Activated T-helper 2 cell treated with anti-CD3 and anti-CD28 coated beads, Interferon-gamma antibody, Interleukin-2, Interleukin-4, amounts not matched to agents 10 μg/mL and 5 μg/mL and 100 μg/mL, durations not matched to agents 14 hours and 24 hours and 36 hours (primary cell): ENCODE data around the gene KCNK3. TPM values are rescaled to one million over a fixed set of nuclear protein-coding genes. Genes with fewer than 3 reads are reported as not detected.
A peak's percentile ranks its signal among the peaks of the same experiment; 100 is the strongest.
"Not testable (repeated sequence)": the region's sequence is repeated elsewhere in the genome, so short reads cannot be mapped to it uniquely, and the experiment has no call there.

Experiments
- DNase-seq: peaks from one replicate; pipeline ENCODE4 v3.0.0; 2021; ENCODE audit warnings: low spot score
- H3K27ac Mint-ChIP-seq: one replicate; pipeline ENCODE4 v1.8.0; 2021; ENCODE audit warnings: mixed read lengths
- H3K27me3 Mint-ChIP-seq: one replicate; pipeline ENCODE4 v1.8.0; 2021; ENCODE audit warnings: low read depth, mixed read lengths
- H3K36me3 Mint-ChIP-seq: one replicate; pipeline ENCODE4 v1.8.0; 2021; ENCODE audit warnings: low read depth, mixed read lengths
- H3K4me1 Mint-ChIP-seq: one replicate; pipeline ENCODE4 v1.8.0; 2021; ENCODE audit warnings: low read depth, mixed read lengths
- H3K4me3 Mint-ChIP-seq: one replicate; pipeline ENCODE4 v1.8.0; 2021; ENCODE audit warnings: low read depth, mild to moderate bottlenecking, moderate library complexity, mixed read lengths
- H3K9me3 Mint-ChIP-seq: one replicate; pipeline ENCODE4 v1.8.0; 2021; ENCODE audit warnings: mixed read lengths
- intact Hi-C: fragments of 100-400 bp; cut with micrococcal nuclease; formaldehyde crosslinking; loops from one replicate; pipeline ENCODE4 v1.15.1; 2023
- total RNA-seq: library from RNA; stranded (reverse); gene quantifications from 2 replicates; pipeline ENCODE4 v1.2.3, GENCODE V29; 2022

Gene KCNK3
- total RNA-seq, 1 donor from 2014 or later = not detected

- DNase-seq = no peak
- intact Hi-C loops = no loop called here
- H3K36me3 Mint-ChIP-seq = no peaks in the 10 kb centered on the region
- no peak overlapping the region for H3K27ac Mint-ChIP-seq
- no peaks in the 10 kb centered on the region for H3K27me3 Mint-ChIP-seq
- peaks cover 12% of the 10 kb centered on the region for H3K4me1 Mint-ChIP-seq
- no peaks in the 10 kb centered on the region for H3K9me3 Mint-ChIP-seq
- H3K4me3 Mint-ChIP-seq = no peak overlapping the region
These were observed 62.6 kb downstream of the KCNK3 start for GRCh38 chr2:26754972-26755670.

- Mint-ChIP-seq H3K9me3 (no peaks in the 10 kb centered on the region), H3K27ac (no peak overlapping the region), H3K4me1 (peaks cover 12% of the 10 kb centered on the region), H3K4me3 (no peak overlapping the region), H3K36me3 (no peaks in the 10 kb centered on the region), H3K27me3 (no peaks in the 10 kb centered on the region)
- intact Hi-C loops = no loop called here
- DNase-seq = no peak
These were observed 63.8 kb downstream of the KCNK3 start for GRCh38 chr2:26756337-26756736.

- H3K27me3 Mint-ChIP-seq = peaks cover 2% of the 10 kb centered on the region
- H3K27ac Mint-ChIP-seq = peak overlapping the region; percentile 12
- H3K4me3 Mint-ChIP-seq = no peak overlapping the region
- DNase-seq = no peak
- H3K4me1 Mint-ChIP-seq = peaks cover 12% of the 10 kb centered on the region
- H3K36me3 Mint-ChIP-seq = no peaks in the 10 kb centered on the region
- intact Hi-C loops = no loop called here
- no peaks in the 10 kb centered on the region for H3K9me3 Mint-ChIP-seq
These were observed 65.6 kb downstream of the KCNK3 start for GRCh38 chr2:26757873-26758789.

- Mint-ChIP-seq H3K36me3 (no peaks in the 10 kb centered on the region), H3K4me1 (peaks cover 14% of the 10 kb centered on the region), H3K4me3 (no peak overlapping the region), H3K27me3 (peaks cover 3% of the 10 kb centered on the region), H3K9me3 (no peaks in the 10 kb centered on the region), H3K27ac (no peak overlapping the region)
- intact Hi-C loops = no loop called here
- no peak for DNase-seq
These were observed 66.3 kb downstream of the KCNK3 start for GRCh38 chr2:26758790-26759321.

- intact Hi-C loops = no loop called here
- Mint-ChIP-seq H3K4me1 (peaks cover 16% of the 10 kb centered on the region), H3K4me3 (no peak overlapping the region), H3K27ac (no peak overlapping the region), H3K36me3 (peaks cover 3% of the 10 kb centered on the region), H3K27me3 (peaks cover 3% of the 10 kb centered on the region), H3K9me3 (no peaks in the 10 kb centered on the region)
- no peak for DNase-seq
These were observed 67.3 kb downstream of the KCNK3 start for GRCh38 chr2:26759845-26760244.

GRCh38 chr2:26760991-26761390 lies 68.5 kb downstream of the KCNK3 start:
- H3K9me3 Mint-ChIP-seq, DNase-seq, H3K36me3 Mint-ChIP-seq, H3K27ac Mint-ChIP-seq, H3K4me3 Mint-ChIP-seq, intact Hi-C loops, H3K27me3 Mint-ChIP-seq: not testable (repeated sequence)
- H3K4me1 Mint-ChIP-seq = peaks cover 26% of the 10 kb centered on the region

GRCh38 chr2:26763019-26763418 lies 70.5 kb downstream of the KCNK3 start:
- Mint-ChIP-seq H3K9me3 (no peaks in the 10 kb centered on the region), H3K4me3 (peak overlapping the region; percentile 90), H3K27me3 (peaks cover 3% of the 10 kb centered on the region), H3K36me3 (peaks cover 4% of the 10 kb centered on the region), H3K27ac (no peak overlapping the region), H3K4me1 (peaks cover 24% of the 10 kb centered on the region)
- intact Hi-C loops = no loop called here
- DNase-seq = no peak

GRCh38 chr2:26764078-26764887 lies 71.8 kb downstream of the KCNK3 start, which contains the start of gene SLC35F6:
TSS of gene SLC35F6 (plus strand) at chr2:26764284. CDS start at chr2:26764350, 66 bp downstream.
- Mint-ChIP-seq H3K36me3 (peaks cover 4% of the 10 kb centered on the region), H3K27ac (peak within 1 kb of the TSS; percentile 68), H3K9me3 (no peaks in the 10 kb centered on the region), H3K27me3 (peaks cover 3% of the 10 kb centered on the region), H3K4me1 (peaks cover 23% of the 10 kb centered on the region), H3K4me3 (peak within 1 kb of the TSS; percentile 90)
- intact Hi-C loops = loop anchor here (1.0 kb wide), 1 partner anchor 21 kb away; no protein-coding TSS in a partner anchor
- peak; percentile 77 for DNase-seq

GRCh38 chr2:26764906-26765305 lies 72.4 kb downstream of the KCNK3 start:
- H3K4me3 Mint-ChIP-seq = peak overlapping the region; percentile 90
- peaks cover 3% of the 10 kb centered on the region for H3K27me3 Mint-ChIP-seq
- H3K4me1 Mint-ChIP-seq = peaks cover 23% of the 10 kb centered on the region
- no peaks in the 10 kb centered on the region for H3K9me3 Mint-ChIP-seq
- intact Hi-C loops = loop anchor here (1.0 kb wide), 1 partner anchor 20 kb away; no protein-coding TSS in a partner anchor
- H3K36me3 Mint-ChIP-seq = peaks cover 4% of the 10 kb centered on the region
- peak overlapping the region; percentile 56 for H3K27ac Mint-ChIP-seq
- no peak for DNase-seq

GRCh38 chr2:26765475-26766200 lies 73.1 kb downstream of the KCNK3 start:
- peaks cover 3% of the 10 kb centered on the region for H3K27me3 Mint-ChIP-seq
- intact Hi-C loops = no loop called here
- no peaks in the 10 kb centered on the region for H3K9me3 Mint-ChIP-seq
- H3K4me3 Mint-ChIP-seq = peak overlapping the region; percentile 90
- H3K27ac Mint-ChIP-seq = no peak overlapping the region
- H3K36me3 Mint-ChIP-seq = peaks cover 4% of the 10 kb centered on the region
- peaks cover 23% of the 10 kb centered on the region for H3K4me1 Mint-ChIP-seq
- DNase-seq = no peak

GRCh38 chr2:26767129-26767528 lies 74.6 kb downstream of the KCNK3 start:
- Mint-ChIP-seq H3K4me1 (peaks cover 32% of the 10 kb centered on the region), H3K27me3 (peaks cover 3% of the 10 kb centered on the region), H3K36me3 (peaks cover 7% of the 10 kb centered on the region), H3K4me3 (no peak overlapping the region), H3K27ac (no peak overlapping the region), H3K9me3 (no peaks in the 10 kb centered on the region)
- no peak for DNase-seq
- intact Hi-C loops = no loop called here
